ENCODE results near the gene MYO7B.

DNA sequence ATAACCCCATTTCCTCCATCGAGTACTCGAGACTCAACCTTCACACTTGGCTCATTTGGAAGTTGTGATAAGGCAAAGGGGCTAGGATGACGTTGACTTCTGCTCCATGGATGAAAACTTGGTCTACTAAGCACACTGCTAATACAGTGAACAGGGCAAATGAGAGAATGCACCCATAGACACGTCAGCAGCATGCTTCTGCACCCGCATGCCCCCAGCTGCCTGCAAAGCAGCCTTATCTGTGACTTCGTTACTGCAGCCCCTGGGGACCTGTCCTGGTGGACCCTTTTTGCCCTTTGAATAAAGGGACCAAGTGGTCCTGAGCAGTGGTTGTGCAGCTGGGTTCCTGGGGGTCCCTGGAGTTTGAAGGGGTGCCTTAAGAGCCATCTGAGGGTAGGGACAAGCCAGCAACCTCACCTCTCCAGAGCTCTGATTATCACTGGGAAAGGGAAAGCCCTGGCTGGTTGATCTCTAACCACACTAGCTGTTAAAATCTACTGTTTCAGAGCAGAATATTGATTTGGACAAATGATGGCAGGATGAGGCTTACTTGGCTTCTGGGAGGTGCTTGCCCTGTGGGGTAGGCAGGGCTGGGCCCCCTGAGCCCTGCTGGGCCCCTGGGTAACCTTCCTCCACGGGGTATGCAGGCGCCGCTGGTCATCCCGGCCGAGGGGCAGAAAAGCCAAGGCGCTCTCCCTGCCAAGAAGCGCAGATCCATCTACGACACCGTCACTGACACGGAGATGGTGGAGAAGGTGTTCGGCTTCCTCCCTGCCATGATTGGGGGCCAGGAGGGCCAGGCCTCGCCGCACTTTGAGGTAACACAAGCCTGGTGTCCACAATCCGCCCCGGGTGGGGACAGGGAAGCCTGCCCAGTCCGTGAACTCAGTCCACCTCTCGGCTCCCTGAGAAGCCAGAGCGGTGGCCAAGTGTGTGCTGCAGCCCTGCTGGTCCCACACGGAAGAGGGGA lies 72.9 kb downstream of the MYO7B start:
- TF ChIP-seq, protein P1, sequence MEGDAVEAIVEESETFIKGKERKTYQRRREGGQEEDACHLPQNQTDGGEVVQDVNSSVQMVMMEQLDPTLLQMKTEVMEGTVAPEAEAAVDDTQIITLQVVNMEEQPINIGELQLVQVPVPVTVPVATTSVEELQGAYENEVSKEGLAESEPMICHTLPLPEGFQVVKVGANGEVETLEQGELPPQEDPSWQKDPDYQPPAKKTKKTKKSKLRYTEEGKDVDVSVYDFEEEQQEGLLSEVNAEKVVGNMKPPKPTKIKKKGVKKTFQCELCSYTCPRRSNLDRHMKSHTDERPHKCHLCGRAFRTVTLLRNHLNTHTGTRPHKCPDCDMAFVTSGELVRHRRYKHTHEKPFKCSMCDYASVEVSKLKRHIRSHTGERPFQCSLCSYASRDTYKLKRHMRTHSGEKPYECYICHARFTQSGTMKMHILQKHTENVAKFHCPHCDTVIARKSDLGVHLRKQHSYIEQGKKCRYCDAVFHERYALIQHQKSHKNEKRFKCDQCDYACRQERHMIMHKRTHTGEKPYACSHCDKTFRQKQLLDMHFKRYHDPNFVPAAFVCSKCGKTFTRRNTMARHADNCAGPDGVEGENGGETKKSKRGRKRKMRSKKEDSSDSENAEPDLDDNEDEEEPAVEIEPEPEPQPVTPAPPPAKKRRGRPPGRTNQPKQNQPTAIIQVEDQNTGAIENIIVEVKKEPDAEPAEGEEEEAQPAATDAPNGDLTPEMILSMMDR (IDR thresholded peaks at IDR 0.05) = no peak
- TF ChIP-seq EP300 (IDR thresholded peaks at IDR 0.05) = no peak
